Kidney (tissue), 14 donors: ENCODE data around the gene TFB1M. TPM values are rescaled to one million over a fixed set of nuclear protein-coding genes. Genes with fewer than 3 reads are reported as not detected.

ENCODE experiments used
- DNase-seq, 5 donors: peaks; one replicate each; pipeline ENCODE4 v3.0.0-alpha.2; 2013 to 2020
- FAIRE-seq: peaks from 2 replicates; lab custom pipeline; 2012; peaks lifted over from hg19 to GRCh38; lab: Jason Lieb, UNC
- H3K27ac ChIP-seq, 2 donors: one replicate each; pipeline ENCODE4 v1.7.0; 2013; ENCODE audit warnings: low read depth in 2 of 2, low read length in 2 of 2, inconsistent platforms in 1 of 2
- H3K27me3 ChIP-seq: one replicate; pipeline ENCODE4 v1.7.1; 2013; ENCODE audit warnings: low read length, inconsistent platforms; ENCODE audit not compliant: control insufficient read depth, insufficient read depth
- H3K36me3 ChIP-seq, 3 donors: one replicate each; pipeline versions ENCODE4 v1.7.0 to v1.7.1; 2013; ENCODE audit warnings: low read length in 3 of 3, control low read depth in 1 of 3, inconsistent platforms in 1 of 3; ENCODE audit not compliant: insufficient read depth in 3 of 3, control insufficient read depth in 2 of 3
- H3K4me1 ChIP-seq, 3 donors: one replicate each; pipeline versions ENCODE4 v1.7.0 to v1.7.1; 2013; ENCODE audit warnings: low read length in 3 of 3, inconsistent platforms in 1 of 3, low read depth in 1 of 3; ENCODE audit not compliant: control insufficient read depth in 2 of 3, insufficient read depth in 2 of 3
- H3K4me3 ChIP-seq, 3 donors: one replicate each; pipeline versions ENCODE4 v1.7.0 to v1.8.1; 2013; ENCODE audit warnings: low read length in 3 of 3, control low read depth in 1 of 3, inconsistent platforms in 1 of 3
- H3K9ac ChIP-seq, 3 donors: one replicate each; pipeline versions ENCODE4 v1.7.0 to v1.7.1; 2013; ENCODE audit warnings: low read length in 3 of 3, control low read depth in 1 of 3, inconsistent platforms in 1 of 3
- H3K9me3 ChIP-seq, 3 donors: one replicate each; pipeline versions ENCODE4 v1.7.0 to v1.7.1; 2013; ENCODE audit warnings: low read length in 3 of 3, control low read depth in 1 of 3, inconsistent platforms in 1 of 3; ENCODE audit not compliant: control insufficient read depth in 2 of 3, insufficient read depth in 1 of 3
- CTCF ChIP-seq: IDR thresholded peaks from 3 replicates; pipeline ENCODE4 v1.5.1; 2012; ENCODE audit warnings: mild to moderate bottlenecking, moderate library complexity, borderline replicate concordance; ENCODE audit not compliant: insufficient read depth; ENCODE audit errors: extremely low read depth
- intact Hi-C: fragments of 100-400 bp; cut with DNase I; formaldehyde crosslinking; loops from one replicate; pipeline ENCODE4 v1.11.1; 2022
- polyA plus RNA-seq: library from polyadenylated mRNA; stranded (reverse); fragments of 350-450 nt; fragmentation: Illumina TruSeq; extraction: RNeasy Lipid Tissue Mini Kit (QIAGEN cat#74804); gene quantifications from one replicate; pipeline ENCODE4 v1.2.3, GENCODE V29; 2014; ENCODE audit warnings: low read depth, low replicate concordance; ENCODE audit not compliant: insufficient read depth
- total RNA-seq: library from RNA; stranded (reverse); fragmentation: NEBNext Ultra II Directional; extraction: Animal tissue kit (Norgen Biotek cat#: 25700); gene quantifications from one replicate; pipeline ENCODE4 v1.2.1, GENCODE V29; 2021
- donor health status: control.
- donor health status: control.
- donor health status: control.
- donor health status: control.
- donor health status: control.
- donor health status: DM: yes; HTN: yes; CAD: no.
- donor health status: Normal renal cell carcinoma (clear cell type).

Gene TFB1M
- total and polyA plus RNA-seq, 2 donors from 2014 or later, result 16.3 to 28.1 TPM

DNA sequence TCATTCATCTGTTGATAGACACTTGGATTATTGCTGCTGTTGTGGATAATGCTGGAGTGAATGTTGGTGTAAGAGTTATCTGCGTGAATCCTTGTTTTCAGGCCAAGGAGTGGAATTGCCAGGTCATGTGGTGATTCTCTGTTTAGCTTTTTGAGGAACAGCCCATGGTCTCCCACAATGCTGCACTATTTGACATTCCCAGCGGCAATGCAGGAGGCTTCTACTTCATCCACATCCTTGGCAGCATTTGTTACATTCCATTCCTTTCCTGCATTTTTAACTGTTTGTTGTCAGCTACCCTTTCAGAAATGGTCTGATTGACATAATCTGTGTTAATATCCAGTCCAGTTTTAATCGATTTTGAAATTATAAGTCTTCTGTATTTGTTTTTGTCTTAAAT, 102.2 kb downstream of the TFB1M start:
- Histone ChIP-seq H3K36me3 (no peaks in the 10 kb centered on the region), H3K4me3 (no peak overlapping the region), H3K9ac (no peak overlapping the region), H3K9me3 (no peaks in the 10 kb centered on the region), H3K27ac (no peak overlapping the region), H3K4me1 (peaks cover 0 to 2% (median 0%) of the 10 kb centered on the region in 3 donors), H3K27me3 (no peaks in the 10 kb centered on the region)
- FAIRE-seq (no peak), DNase-seq (no peak)
- intact Hi-C loops, result no loop called here
- no peak for TF ChIP-seq CTCF

DNA sequence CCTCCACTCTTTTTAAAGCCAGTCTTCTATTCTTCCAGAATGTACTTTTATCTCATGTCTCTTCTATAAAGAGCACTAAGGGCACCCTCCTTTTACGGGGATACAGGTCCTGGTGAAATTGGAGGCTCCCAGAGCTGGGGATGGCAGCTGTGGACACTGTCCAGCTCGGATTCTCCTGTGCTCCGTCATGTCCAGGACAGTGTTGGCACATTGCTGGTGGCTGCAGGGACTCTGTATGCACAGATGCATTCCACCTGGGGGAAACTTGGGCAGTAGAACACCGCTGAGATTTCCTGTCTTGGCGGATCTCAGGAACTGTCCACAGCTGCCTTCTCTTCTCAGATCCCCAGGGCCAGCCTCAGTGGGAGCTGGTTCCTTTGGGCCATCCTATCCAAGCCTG, 107.1 kb downstream of the TFB1M start:
- intact Hi-C loops, result no loop called here
- no peak overlapping the region for H3K27ac ChIP-seq
- no peak for FAIRE-seq
- no peak overlapping the region for H3K9ac ChIP-seq
- TF ChIP-seq CTCF, result no peak
- no peak overlapping the region for H3K4me3 ChIP-seq
- H3K27me3 ChIP-seq, result no peaks in the 10 kb centered on the region
- no peaks in the 10 kb centered on the region for H3K9me3 ChIP-seq
- no peak for DNase-seq
- H3K4me1 ChIP-seq, result no peaks in the 10 kb centered on the region
- no peaks in the 10 kb centered on the region for H3K36me3 ChIP-seq

Other genes starting within 250 kb of the TFB1M start
- not detected for gene CLDN20, start 50.5 kb downstream of the TFB1M start, total RNA-seq
- gene CLDN20, start 50.5 kb downstream of the TFB1M start, polyA plus RNA-seq, result 0.77 TPM
- not detected for gene NOX3, start 141.4 kb upstream of the TFB1M start, total RNA-seq
- gene NOX3, start 141.4 kb upstream of the TFB1M start, polyA plus RNA-seq, result not detected